CD4-positive, alpha-beta T cell (primary cell): Measurements from ENCODE around the gene IL1R1. TPM values are rescaled to one million over a fixed set of nuclear protein-coding genes. Genes with fewer than 3 reads are reported as not detected.

Source experiments
- ATAC-seq: fragments of 200-7000 bp; cut with Tn5 transposase; one replicate; pipeline ENCODE4 v1.10.0; 2022; ENCODE audit warnings: mild to moderate bottlenecking; ENCODE audit not compliant: poor library complexity
- CTCF ChIA-PET: fragments of 350-600 bp; sonication (Branson Sonifier 250); formaldehyde crosslinking; loops from one replicate; lab custom pipeline; 2021; ENCODE audit warnings: antibody characterized with exemption, inconsistent platforms; lab: Charles Lee
- POLR2A ChIA-PET: fragments of 350-600 bp; sonication (Branson Sonifier 250); formaldehyde crosslinking; loops from one replicate; lab custom pipeline; 2021; ENCODE audit warnings: antibody characterized with exemption, inconsistent platforms; lab: Charles Lee
- DNase-seq, 14 experiments: peaks; one replicate each; pipeline ENCODE4 v3.0.0-alpha.2; 2013 to 2020; ENCODE audit warnings: mixed read lengths in 2 of 14
- H3K27ac ChIP-seq, 2 donors: one replicate each; pipeline versions ENCODE4 v1.5.1 to v1.7.0; 2013; ENCODE audit warnings: low read length in 2 of 2, low read depth in 1 of 2, mild to moderate bottlenecking in 1 of 2
- H3K27me3 ChIP-seq, 2 experiments: 1 replicate in 1 of 2; 2 replicates in 1 of 2; pipeline versions ENCODE4 v1.6.1 to v1.7.0; 2013; ENCODE audit warnings: low read length in 2 of 2, control low read depth in 1 of 2, mild to moderate bottlenecking in 1 of 2, moderate library complexity in 1 of 2; ENCODE audit not compliant: insufficient read depth in 2 of 2, control insufficient read depth in 1 of 2
- H3K36me3 ChIP-seq: one replicate; pipeline ENCODE4 v1.6.1; 2013; ENCODE audit warnings: low read length, control low read depth; ENCODE audit not compliant: insufficient read depth
- H3K4me1 ChIP-seq: one replicate; pipeline ENCODE4 v1.6.1; 2013; ENCODE audit warnings: low read length, control low read depth; ENCODE audit not compliant: insufficient read depth
- H3K4me3 ChIP-seq: one replicate; pipeline ENCODE4 v1.5.1; 2013; ENCODE audit warnings: mild to moderate bottlenecking, low read length, moderate library complexity
- H3K9me3 ChIP-seq, 2 experiments: 1 replicate in 1 of 2; 2 replicates in 1 of 2; pipeline versions ENCODE4 v1.6.1 to v1.7.0; 2013; ENCODE audit warnings: low read length in 2 of 2, mild to moderate bottlenecking in 2 of 2, control low read depth in 1 of 2, moderate library complexity in 1 of 2; ENCODE audit not compliant: control insufficient read depth in 1 of 2, insufficient read depth in 1 of 2
- H3K27ac Mint-ChIP-seq: one replicate; pipeline ENCODE4 v1.8.0; 2020; ENCODE audit warnings: mixed read lengths
- H3K27me3 Mint-ChIP-seq: one replicate; pipeline ENCODE4 v1.8.0; 2021; ENCODE audit warnings: mixed read lengths
- H3K36me3 Mint-ChIP-seq: one replicate; pipeline ENCODE4 v1.8.0; 2021; ENCODE audit warnings: low read depth, mixed read lengths
- H3K4me1 Mint-ChIP-seq: one replicate; pipeline ENCODE4 v1.8.0; 2021; ENCODE audit warnings: low read depth, mixed read lengths
- H3K4me3 Mint-ChIP-seq: one replicate; pipeline ENCODE4 v1.8.0; 2020; ENCODE audit warnings: mild to moderate bottlenecking, mixed read lengths
- H3K9me3 Mint-ChIP-seq: one replicate; pipeline ENCODE4 v1.8.0; 2020; ENCODE audit warnings: mixed read lengths
- CTCF ChIP-seq: fragments of 200-600 bp; IDR thresholded peaks from one replicate; pipeline ENCODE4 v1.8.0; 2022; ENCODE audit warnings: antibody characterized with exemption, mild to moderate bottlenecking
- intact Hi-C, 2 experiments: fragments of 100-400 bp; cut with DNase I in 1 of 2; cut with micrococcal nuclease in 1 of 2; formaldehyde crosslinking; loops; one replicate each; pipeline versions ENCODE4 v1.15.1 to v1.9.0; 2023 to 2025; cut with DNase I, micrococcal nuclease
- total RNA-seq, 174 experiments: library from RNA in 2 of 174; stranded (reverse) in 2 of 174; gene quantifications; one replicate each; pipeline ENCODE4 v1.2.3 and lab custom pipeline; 2021 to 2026

IL1R1 gene
- total RNA-seq, 2 experiments from 2014 or later, result 0.22 to 0.49 TPM

- intact Hi-C loops, result no loop called here
- ChIA-PET POLR2A (interaction anchor here (0.6 to 0.9 kb wide), 2 partner anchors 138 to 288 kb away, joined by 3 read pairs; no protein-coding TSS in a partner anchor), CTCF (no interaction called here)
- H3K27me3 Mint-ChIP-seq, result peaks cover 48% of the 10 kb centered on the region
- peaks cover 39 to 42% of the 10 kb centered on the region in 2 experiments for H3K9me3 ChIP-seq
- peaks cover 17 to 30% of the 10 kb centered on the region in 2 experiments for H3K27me3 ChIP-seq
- no peak overlapping the region for H3K27ac Mint-ChIP-seq
- H3K27ac ChIP-seq, result no peak overlapping the region
- peaks cover 16% of the 10 kb centered on the region for H3K4me1 ChIP-seq
- DNase-seq (peak in 3 of 14 experiments; percentile 2 to 30 (median 17)), ATAC-seq (no peak)
- H3K9me3 Mint-ChIP-seq, result peaks cover 6% of the 10 kb centered on the region
- peak overlapping the region; percentile 71 for H3K4me3 Mint-ChIP-seq
- H3K4me3 ChIP-seq, result peak overlapping the region; percentile 48
- H3K4me1 Mint-ChIP-seq, result peaks cover 13% of the 10 kb centered on the region
- H3K36me3 Mint-ChIP-seq, result peaks cover 20% of the 10 kb centered on the region
- H3K36me3 ChIP-seq, result no peaks in the 10 kb centered on the region
- TF ChIP-seq CTCF, result no peak
These were observed 393 bp downstream of the IL1R1 start for GRCh38 chr2:102142829-102143449.

- peaks cover 39 to 47% of the 10 kb centered on the region in 2 experiments for H3K9me3 ChIP-seq
- intact Hi-C loops, result no loop called here
- peaks cover 25% of the 10 kb centered on the region for H3K36me3 Mint-ChIP-seq
- ChIA-PET POLR2A (interaction anchor here (0.6 kb wide), 1 partner anchor 288 kb away, joined by 3 read pairs; no protein-coding TSS in a partner anchor), CTCF (no interaction called here)
- H3K27me3 Mint-ChIP-seq, result peaks cover 48% of the 10 kb centered on the region
- H3K27ac Mint-ChIP-seq, result no peak overlapping the region
- H3K27me3 ChIP-seq, result peaks cover 17 to 30% of the 10 kb centered on the region in 2 experiments
- H3K9me3 Mint-ChIP-seq, result peaks cover 6% of the 10 kb centered on the region
- H3K36me3 ChIP-seq, result no peaks in the 10 kb centered on the region
- no peak for TF ChIP-seq CTCF
- peaks cover 8% of the 10 kb centered on the region for H3K4me1 Mint-ChIP-seq
- peak overlapping the region; percentile 71 for H3K4me3 Mint-ChIP-seq
- H3K4me3 ChIP-seq, result peak overlapping the region; percentile 48
- no peak for DNase-seq
- ATAC-seq, result no peak
- H3K27ac ChIP-seq, result no peak overlapping the region
- H3K4me1 ChIP-seq, result peaks cover 16% of the 10 kb centered on the region
These were observed 972 bp downstream of the IL1R1 start for GRCh38 chr2:102143450-102143985.

GRCh38 chr2:102144128-102144527 is 1.6 kb downstream of the IL1R1 start:
- intact Hi-C loops, result no loop called here
- H3K27ac ChIP-seq, result no peak overlapping the region
- Mint-ChIP-seq H3K27me3 (peaks cover 48% of the 10 kb centered on the region), H3K27ac (no peak overlapping the region), H3K4me1 (peaks cover 6% of the 10 kb centered on the region), H3K9me3 (peaks cover 8% of the 10 kb centered on the region), H3K4me3 (no peak overlapping the region), H3K36me3 (peaks cover 28% of the 10 kb centered on the region)
- peaks cover 39 to 53% of the 10 kb centered on the region in 2 experiments for H3K9me3 ChIP-seq
- CTCF ChIA-PET, result no interaction called here
- peaks cover 12% of the 10 kb centered on the region for H3K4me1 ChIP-seq
- no peak for TF ChIP-seq CTCF
- H3K27me3 ChIP-seq, result peaks cover 17 to 30% of the 10 kb centered on the region in 2 experiments
- no peak overlapping the region for H3K4me3 ChIP-seq
- no peaks in the 10 kb centered on the region for H3K36me3 ChIP-seq
- DNase-seq (no peak), ATAC-seq (no peak)
- POLR2A ChIA-PET, result no interaction called here
